HuH-7.5 (cell line): Measurements from ENCODE around the gene GRIP2.

ENCODE experiments used
- DNase-seq: peaks from one replicate; pipeline ENCODE4 v3.0.0; 2011; ENCODE audit warnings: low spot score

GRIP2 gene

GRCh38 chr3:14465425-14465824 lies 74.7 kb downstream of the GRIP2 start:
- no peak for DNase-seq

- no peak for DNase-seq
Observed at GRCh38 chr3:14464521-14464920, 75.6 kb downstream of the GRIP2 start.

GRCh38 chr3:14464141-14464465 lies 76.0 kb downstream of the GRIP2 start:
- DNase-seq: no peak

GRCh38 chr3:14463330-14464140 lies 76.6 kb downstream of the GRIP2 start:
- no peak for DNase-seq

GRCh38 chr3:14462738-14463137 lies 77.4 kb downstream of the GRIP2 start:
- DNase-seq: no peak

GRCh38 chr3:14461748-14462324 lies 78.3 kb downstream of the GRIP2 start:
- peak; percentile 91 for DNase-seq

- DNase-seq: no peak
Observed at GRCh38 chr3:14461006-14461747, 79.0 kb downstream of the GRIP2 start.

GRCh38 chr3:14460342-14461005 lies 79.7 kb downstream of the GRIP2 start:
- DNase-seq: no peak

- no peak for DNase-seq
Observed at GRCh38 chr3:14459787-14460186, 80.4 kb downstream of the GRIP2 start.

GRCh38 chr3:14459384-14459783 lies 80.8 kb downstream of the GRIP2 start:
- no peak for DNase-seq

GRCh38 chr3:14458434-14459275 lies 81.5 kb downstream of the GRIP2 start:
- DNase-seq: no peak

- no peak for DNase-seq
Observed at GRCh38 chr3:14457999-14458398, 82.1 kb downstream of the GRIP2 start.

- no peak for DNase-seq
Observed at GRCh38 chr3:14457481-14457880, 82.7 kb downstream of the GRIP2 start.

GRCh38 chr3:14456794-14457193 lies 83.3 kb downstream of the GRIP2 start:
- no peak for DNase-seq

GRCh38 chr3:14455571-14456317 lies 84.4 kb downstream of the GRIP2 start:
- DNase-seq: no peak

GRCh38 chr3:14454639-14455310 lies 85.4 kb downstream of the GRIP2 start:
- DNase-seq: no peak

GRCh38 chr3:14453876-14454638 lies 86.1 kb downstream of the GRIP2 start:
- DNase-seq: no peak

GRCh38 chr3:14452740-14453710 lies 87.1 kb downstream of the GRIP2 start:
- DNase-seq: no peak
